HepG2 (cell line): ENCODE data around the gene FAM193A. TPM values are rescaled to one million over a fixed set of nuclear protein-coding genes. Genes with fewer than 3 reads are reported as not detected.

Experiments used
- ATAC-seq: fragments of 200-7000 bp; cut with Tn5 transposase; 3 replicates; pipeline ENCODE4 v1.9.1; 2020; ENCODE audit warnings: mild to moderate bottlenecking, moderate library complexity
- BruUV-seq: library from RNA; stranded (reverse); fragments of 400-500 nt; replicated peaks from 2 replicates; lab custom pipeline; 2021; lab: Mats Ljungman, UMichigan
- CTCF ChIA-PET: fragments of 300-600 bp; formaldehyde crosslinking; extraction: SDS; loops from one replicate; lab custom pipeline; 2021; ENCODE audit warnings: low total read pairs, inconsistent platforms, low intra/inter-chr PET ratio; lab: Yijun Ruan, JAX
- POLR2A ChIA-PET: fragments of 350-600 bp; sonication (Branson Sonifier 250); formaldehyde crosslinking; loops from one replicate; lab custom pipeline; 2020; ENCODE audit warnings: antibody characterized with exemption, inconsistent platforms; lab: Yijun Ruan, JAX
- DNase-seq: peaks from one replicate; pipeline ENCODE4 v3.0.0-alpha.2; 2015; ENCODE audit warnings: low spot score
- FAIRE-seq: peaks from 3 replicates; lab custom pipeline; 2011; peaks lifted over from hg19 to GRCh38; lab: Jason Lieb, UNC
- H2AFZ ChIP-seq: one replicate; pipeline ENCODE4 v1.6.1; 2011; ENCODE audit warnings: low read length, inconsistent platforms
- H3K27ac ChIP-seq: fragments of 300-600 bp; 3 replicates; pipeline ENCODE4 v1.8.0; 2011; ENCODE audit warnings: mixed run types, mild to moderate bottlenecking, mixed read lengths, low read length, inconsistent platforms; ENCODE audit not compliant: insufficient read depth; ENCODE audit errors: extremely low read length
- H3K27me3 ChIP-seq, 2 experiments: fragments of 200-600 bp in 1 of 2; 2 replicates in 1 of 2; 3 replicates in 1 of 2; pipeline versions ENCODE4 v1.6.0 to v1.8.0; 2011; ENCODE audit warnings: low read length in 2 of 2, mild to moderate bottlenecking in 2 of 2, moderate library complexity in 2 of 2, inconsistent platforms in 1 of 2; ENCODE audit not compliant: insufficient read depth in 2 of 2, control insufficient read depth in 1 of 2
- H3K36me3 ChIP-seq, 2 experiments: fragments of 200-600 bp in 1 of 2; replicated peaks in 1 of 2; 2 replicates in 1 of 2; 3 replicates in 1 of 2; pipeline versions ENCODE4 v1.5.1 to v1.8.0; 2011; ENCODE audit warnings: low read length in 2 of 2, inconsistent platforms in 1 of 2; ENCODE audit not compliant: insufficient read depth in 2 of 2, control insufficient read depth in 1 of 2
- H3K4me1 ChIP-seq: 2 replicates; pipeline ENCODE4 v1.5.1; 2012; ENCODE audit warnings: low read length, inconsistent platforms; ENCODE audit not compliant: insufficient read depth
- H3K4me2 ChIP-seq: 2 replicates; pipeline ENCODE4 v1.6.0; 2011; ENCODE audit warnings: low read depth, low read length, inconsistent platforms
- H3K4me3 ChIP-seq, 3 experiments: fragments of 200-600 bp in 1 of 3; sonication (generic), shearing (Covaris generic) in 1 of 3; replicated peaks in 1 of 3; 2 replicates each; pipeline ENCODE4 v1.5.1; 2011 to 2016; ENCODE audit warnings: low read length in 3 of 3, inconsistent platforms in 2 of 3, low read depth in 2 of 3, mild to moderate bottlenecking in 2 of 3, control low read depth in 1 of 3, mixed read lengths in 1 of 3; ENCODE audit not compliant: insufficient read depth in 1 of 3
- H3K79me2 ChIP-seq: one replicate; pipeline ENCODE4 v1.6.1; 2011; ENCODE audit warnings: low read length, inconsistent platforms; ENCODE audit not compliant: insufficient read depth
- H3K9ac ChIP-seq: 2 replicates; pipeline ENCODE4 v1.6.0; 2011; ENCODE audit warnings: mild to moderate bottlenecking, low read depth, low read length, inconsistent platforms; ENCODE audit not compliant: insufficient read depth
- H3K9me3 ChIP-seq: 2 replicates; pipeline ENCODE4 v1.5.1; 2012; ENCODE audit warnings: mild to moderate bottlenecking, low read length
- H4K20me1 ChIP-seq: 2 replicates; pipeline ENCODE4 v1.6.0; 2011; ENCODE audit warnings: inconsistent platforms, mild to moderate bottlenecking, low read length, moderate library complexity; ENCODE audit not compliant: insufficient read depth
- DNMT1 ChIP-seq: sonication (generic); formaldehyde crosslinking; IDR thresholded peaks from 2 replicates; pipeline ENCODE4 v1.5.1; 2020; ENCODE audit warnings: mild to moderate bottlenecking, missing genetic modification reagents
- KLF13 ChIP-seq: sonication (generic); formaldehyde crosslinking; IDR thresholded peaks from 2 replicates; pipeline ENCODE4 v1.4.0; 2020; ENCODE audit warnings: mild to moderate bottlenecking, missing genetic modification reagents
- RBM22 ChIP-seq: fragments of 200-400 bp; formaldehyde crosslinking; optimal IDR thresholded peaks from 2 replicates; pipeline ENCODE3; 2017; ENCODE audit warnings: mild to moderate bottlenecking, low read length, moderate library complexity
- ZNF292 ChIP-seq: sonication (generic); formaldehyde crosslinking; IDR thresholded peaks from 2 replicates; pipeline ENCODE4 v1.8.1; 2022; ENCODE audit warnings: mild to moderate bottlenecking, low read depth, missing genetic modification reagents, borderline replicate concordance
- ZNF747 ChIP-seq: sonication (generic); formaldehyde crosslinking; IDR thresholded peaks from 2 replicates; pipeline ENCODE4 v1.8.1; 2023; ENCODE audit warnings: missing genetic modification reagents, mild to moderate bottlenecking, borderline replicate concordance
- WGBS: methylation state at CpG from one replicate; pipeline ENCODE4 v1.1.6; 2017; ENCODE audit warnings: low lambda C conversion rate; 5-methylcytosine and 5-hydroxymethylcytosine counted together
- in situ Hi-C: cut with HindIII; loops from 2 replicates; pipeline ENCODE4 v1.10.0; 2017; ENCODE audit warnings: low pct_unique_long_range_greater_than_20kb; ENCODE audit not compliant: extremely low pct_ligation_motif_present
- intact Hi-C: fragments of 100-400 bp; cut with micrococcal nuclease; formaldehyde crosslinking; loops from one replicate; pipeline ENCODE4 v1.10.0; 2022; ENCODE audit not compliant: unreplicated experiment
- polyA plus RNA-seq, 8 experiments: library from polyadenylated mRNA; depleted of rRNA in 3 of 8; stranded (reverse) in 7 of 8; unstranded in 1 of 8; fragments of >200 nt; fragmentation: Illumina TruSeq in 4 of 8; extraction: Trizol in 4 of 8; gene quantifications; 2 replicates each; pipeline versions ENCODE4 v1.2.1 to v1.2.3, GENCODE V29; 2011 to 2016; ENCODE audit warnings: low read depth in 4 of 8, missing spikeins in 1 of 8, mixed read lengths in 1 of 8; ENCODE audit not compliant: insufficient read depth in 1 of 8
- total RNA-seq, 5 experiments: library from RNA; depleted of rRNA; stranded (reverse); fragments of >200 nt; fragmentation: Illumina TruSeq; extraction: Trizol; gene quantifications; 2 replicates each; pipeline ENCODE4 v1.2.3, GENCODE V29; 2016; ENCODE audit warnings: low read depth in 1 of 5
- TF ChIP-seq, protein P1 (sequence below): IDR thresholded peaks from 2 replicates; pipeline ENCODE4 v1.6.1; 2016; ENCODE audit warnings: missing compliant biosample characterization, missing genetic modification reagents, borderline replicate concordance
- TF ChIP-seq, protein P2 (sequence below): sonication (generic); formaldehyde crosslinking; IDR thresholded peaks from 2 replicates; pipeline ENCODE4 v1.5.1; 2020; ENCODE audit warnings: mild to moderate bottlenecking, missing genetic modification reagents, moderate library complexity
- TF ChIP-seq, protein P3 (sequence below): sonication (generic); formaldehyde crosslinking; IDR thresholded peaks from 2 replicates; pipeline ENCODE4 v1.8.1; 2023; ENCODE audit warnings: missing genetic modification reagents, mild to moderate bottlenecking, borderline replicate concordance
- TF ChIP-seq, protein P4 (sequence below): sonication (generic); formaldehyde crosslinking; IDR thresholded peaks from 2 replicates; pipeline ENCODE4 v1.8.0; 2022; ENCODE audit warnings: missing genetic modification reagents, mild to moderate bottlenecking, inconsistent platforms, borderline replicate concordance

Gene FAM193A
- total and polyA plus RNA-seq, 2 of the 13 experiments (the other 11 are each of a cell fraction or from before 2014, with no cell fraction given) = 5.7 to 8.7 TPM

DNA sequence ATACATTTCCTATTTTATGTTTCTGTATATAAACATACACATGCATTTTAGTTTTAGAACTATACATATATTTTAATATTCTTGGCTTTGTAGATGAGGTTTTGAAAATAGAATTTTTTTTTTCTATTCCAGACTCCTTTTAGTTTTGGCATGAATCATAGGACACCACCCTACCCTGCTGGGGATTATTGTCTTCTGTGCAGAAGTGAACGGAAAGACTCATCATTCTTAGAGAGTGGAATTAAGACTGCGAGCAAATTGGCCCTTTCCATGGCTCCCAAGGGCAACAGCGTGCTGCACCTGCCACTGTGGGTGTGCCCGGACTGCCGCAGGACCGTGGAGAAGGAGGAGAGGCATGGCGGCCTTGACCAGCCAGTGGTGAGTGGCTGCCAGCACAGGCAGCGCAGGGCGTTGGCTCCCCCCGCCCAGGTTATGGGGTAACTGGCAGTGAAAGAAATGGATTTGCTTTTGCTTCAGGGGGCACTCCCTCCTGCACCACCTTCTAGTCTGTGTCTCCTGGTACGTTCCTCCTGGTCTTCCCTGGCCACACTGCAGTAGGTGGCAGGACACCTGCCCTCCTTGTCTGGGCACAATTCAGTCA lies 59.6 kb downstream of the FAM193A start:
- Histone ChIP-seq H3K27me3 (no peaks in the 10 kb centered on the region), H3K36me3 (peaks cover 8 to 31% of the 10 kb centered on the region in 2 experiments; a peak in 4 of 5 replicates), H3K27ac (no peak overlapping the region), H3K79me2 (peaks cover 95% of the 10 kb centered on the region), H4K20me1 (peaks cover 73% of the 10 kb centered on the region), H3K4me1 (peaks cover 70% of the 10 kb centered on the region), H3K9ac (no peak overlapping the region), H2AFZ (no peak overlapping the region), H3K9me3 (no peaks in the 10 kb centered on the region), H3K4me3 (no peak overlapping the region), H3K4me2 (no peak overlapping the region)
- BruUV-seq = no TSS peak
- DNase-seq (no peak), ATAC-seq (no peak), FAIRE-seq (no peak)
- in situ Hi-C loops = no loop called here
- TF ChIP-seq, protein P1, sequence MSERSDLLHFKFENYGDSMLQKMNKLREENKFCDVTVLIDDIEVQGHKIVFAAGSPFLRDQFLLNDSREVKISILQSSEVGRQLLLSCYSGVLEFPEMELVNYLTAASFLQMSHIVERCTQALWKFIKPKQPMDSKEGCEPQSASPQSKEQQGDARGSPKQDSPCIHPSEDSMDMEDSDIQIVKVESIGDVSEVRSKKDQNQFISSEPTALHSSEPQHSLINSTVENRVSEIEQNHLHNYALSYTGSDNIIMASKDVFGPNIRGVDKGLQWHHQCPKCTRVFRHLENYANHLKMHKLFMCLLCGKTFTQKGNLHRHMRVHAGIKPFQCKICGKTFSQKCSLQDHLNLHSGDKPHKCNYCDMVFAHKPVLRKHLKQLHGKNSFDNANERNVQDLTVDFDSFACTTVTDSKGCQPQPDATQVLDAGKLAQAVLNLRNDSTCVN (CRISPR knock-in tag) = no peak
- TF ChIP-seq RBM22 = peak; percentile 57
- no peak for TF ChIP-seq KLF13
- TF ChIP-seq, protein P2, sequence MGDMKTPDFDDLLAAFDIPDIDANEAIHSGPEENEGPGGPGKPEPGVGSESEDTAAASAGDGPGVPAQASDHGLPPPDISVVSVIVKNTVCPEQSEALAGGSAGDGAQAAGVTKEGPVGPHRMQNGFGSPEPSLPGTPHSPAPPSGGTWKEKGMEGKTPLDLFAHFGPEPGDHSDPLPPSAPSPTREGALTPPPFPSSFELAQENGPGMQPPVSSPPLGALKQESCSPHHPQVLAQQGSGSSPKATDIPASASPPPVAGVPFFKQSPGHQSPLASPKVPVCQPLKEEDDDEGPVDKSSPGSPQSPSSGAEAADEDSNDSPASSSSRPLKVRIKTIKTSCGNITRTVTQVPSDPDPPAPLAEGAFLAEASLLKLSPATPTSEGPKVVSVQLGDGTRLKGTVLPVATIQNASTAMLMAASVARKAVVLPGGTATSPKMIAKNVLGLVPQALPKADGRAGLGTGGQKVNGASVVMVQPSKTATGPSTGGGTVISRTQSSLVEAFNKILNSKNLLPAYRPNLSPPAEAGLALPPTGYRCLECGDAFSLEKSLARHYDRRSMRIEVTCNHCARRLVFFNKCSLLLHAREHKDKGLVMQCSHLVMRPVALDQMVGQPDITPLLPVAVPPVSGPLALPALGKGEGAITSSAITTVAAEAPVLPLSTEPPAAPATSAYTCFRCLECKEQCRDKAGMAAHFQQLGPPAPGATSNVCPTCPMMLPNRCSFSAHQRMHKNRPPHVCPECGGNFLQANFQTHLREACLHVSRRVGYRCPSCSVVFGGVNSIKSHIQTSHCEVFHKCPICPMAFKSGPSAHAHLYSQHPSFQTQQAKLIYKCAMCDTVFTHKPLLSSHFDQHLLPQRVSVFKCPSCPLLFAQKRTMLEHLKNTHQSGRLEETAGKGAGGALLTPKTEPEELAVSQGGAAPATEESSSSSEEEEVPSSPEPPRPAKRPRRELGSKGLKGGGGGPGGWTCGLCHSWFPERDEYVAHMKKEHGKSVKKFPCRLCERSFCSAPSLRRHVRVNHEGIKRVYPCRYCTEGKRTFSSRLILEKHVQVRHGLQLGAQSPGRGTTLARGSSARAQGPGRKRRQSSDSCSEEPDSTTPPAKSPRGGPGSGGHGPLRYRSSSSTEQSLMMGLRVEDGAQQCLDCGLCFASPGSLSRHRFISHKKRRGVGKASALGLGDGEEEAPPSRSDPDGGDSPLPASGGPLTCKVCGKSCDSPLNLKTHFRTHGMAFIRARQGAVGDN (CRISPR knock-in tag) = peak; percentile 12; the same call in 1 of the 2 replicates
- TF ChIP-seq, protein P3, sequence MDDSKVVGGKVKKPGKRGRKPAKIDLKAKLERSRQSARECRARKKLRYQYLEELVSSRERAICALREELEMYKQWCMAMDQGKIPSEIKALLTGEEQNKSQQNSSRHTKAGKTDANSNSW = no peak
- no peak for TF ChIP-seq ZNF292
- no peak for TF ChIP-seq DNMT1 (CRISPR knock-in tag)
- TF ChIP-seq ZNF747 (CRISPR knock-in tag) = no peak
- TF ChIP-seq, protein P4, sequence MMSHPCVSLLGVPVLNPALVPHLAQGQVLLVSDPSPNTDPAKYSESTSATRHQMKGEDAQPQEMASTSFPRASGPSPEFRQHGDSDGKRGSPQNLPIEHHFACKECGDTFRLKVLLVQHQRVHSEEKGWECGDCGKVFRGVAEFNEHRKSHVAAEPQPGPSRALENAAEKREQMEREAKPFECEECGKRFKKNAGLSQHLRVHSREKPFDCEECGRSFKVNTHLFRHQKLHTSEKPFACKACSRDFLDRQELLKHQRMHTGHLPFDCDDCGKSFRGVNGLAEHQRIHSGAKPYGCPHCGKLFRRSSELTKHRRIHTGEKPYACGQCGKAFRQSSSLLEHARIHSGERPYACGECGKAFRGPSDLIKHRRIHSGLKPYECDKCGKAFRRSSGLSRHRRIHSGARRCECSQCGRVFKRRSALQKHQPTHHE (CRISPR knock-in tag) = no peak
- ChIA-PET POLR2A (no interaction called here), CTCF (no interaction called here)
- intact Hi-C loops = loop anchor here (10.0 kb wide), 1 partner anchor 51 kb away; no protein-coding TSS in a partner anchor
- WGBS = 96% methylated on average over 11 of the region's 11 CpGs
